SK-N-MC (cell line): Measurements from ENCODE around the gene KIF16B.
"Not testable (repeated sequence)": the region's sequence is repeated elsewhere in the genome, so short reads cannot be mapped to it uniquely, and the experiment has no call there.

Source experiments
- DNase-seq: peaks from one replicate; pipeline ENCODE4 v3.0.0-alpha.2; 2011; ENCODE audit warnings: low read depth, low spot score
- H3K27ac ChIP-seq: fragments of 200-600 bp; sonication (generic); 2 replicates; pipeline ENCODE4 v1.5.1; 2016; ENCODE audit warnings: mixed run types
- H3K36me3 ChIP-seq: fragments of 200-600 bp; sonication (generic); 2 replicates; pipeline ENCODE4 v1.6.1; 2017; ENCODE audit warnings: antibody characterized with exemption, low read length, mixed read lengths; ENCODE audit not compliant: insufficient read depth
- H3K4me3 ChIP-seq: fragments of 200-600 bp; sonication (generic); 2 replicates; pipeline ENCODE4 v1.5.1; 2016
- H3K9ac ChIP-seq: fragments of 200-600 bp; sonication (generic); 2 replicates; pipeline ENCODE4 v1.8.0; 2017; ENCODE audit warnings: mixed run types, mixed read lengths; ENCODE audit not compliant: insufficient read length
- H3K9me3 ChIP-seq: fragments of 200-600 bp; sonication (generic); 2 replicates; pipeline ENCODE4 v1.6.1; 2017; ENCODE audit warnings: low read depth, mild to moderate bottlenecking, antibody characterized with exemption, low read length, moderate library complexity, mixed read lengths
- EZH2 ChIP-seq: fragments of 200-600 bp; sonication (generic); IDR thresholded peaks from one replicate; pipeline ENCODE4 v1.6.1; 2017; ENCODE audit warnings: antibody characterized with exemption
- FOXP2 ChIP-seq: optimal IDR thresholded peaks from 2 replicates; pipeline ENCODE3; 2011; ENCODE audit warnings: mild to moderate bottlenecking, moderate library complexity; ENCODE audit not compliant: insufficient read depth; ENCODE audit errors: extremely low read length, control extremely low read depth
- POLR2AphosphoS5 ChIP-seq: IDR thresholded peaks from 2 replicates; pipeline ENCODE4 v1.6.1; 2012; ENCODE audit warnings: mild to moderate bottlenecking, low read depth, low read length, borderline replicate concordance

KIF16B gene

GRCh38 chr20:16245879-16246278 lies 327.4 kb downstream of the KIF16B start:
- no peaks in the 10 kb centered on the region for H3K36me3 ChIP-seq
- no peak overlapping the region for H3K4me3 ChIP-seq
- H3K9me3 ChIP-seq = no peaks in the 10 kb centered on the region
- no peak for DNase-seq
- no peak overlapping the region for H3K27ac ChIP-seq
- TF ChIP-seq EZH2 = no peak
- no peak for TF ChIP-seq POLR2AphosphoS5
- TF ChIP-seq FOXP2 = no peak
- no peak overlapping the region for H3K9ac ChIP-seq

GRCh38 chr20:16244892-16245291 lies 328.4 kb downstream of the KIF16B start:
- no peak overlapping the region for H3K27ac ChIP-seq
- H3K36me3 ChIP-seq = no peaks in the 10 kb centered on the region
- no peak overlapping the region for H3K4me3 ChIP-seq
- DNase-seq = no peak
- peaks cover 3% of the 10 kb centered on the region; the same call in 1 of the 2 replicates for H3K9me3 ChIP-seq
- no peak overlapping the region for H3K9ac ChIP-seq
- no peak for TF ChIP-seq POLR2AphosphoS5
- TF ChIP-seq EZH2 = no peak
- no peak for TF ChIP-seq FOXP2

GRCh38 chr20:16243470-16243869 lies 329.8 kb downstream of the KIF16B start:
- no peak for DNase-seq
- no peak overlapping the region for H3K4me3 ChIP-seq
- no peaks in the 10 kb centered on the region for H3K36me3 ChIP-seq
- H3K9ac ChIP-seq = no peak overlapping the region
- no peak for TF ChIP-seq EZH2
- TF ChIP-seq POLR2AphosphoS5 = no peak
- no peak for TF ChIP-seq FOXP2
- H3K27ac ChIP-seq = no peak overlapping the region
- peaks cover 4% of the 10 kb centered on the region; the same call in 1 of the 2 replicates for H3K9me3 ChIP-seq

GRCh38 chr20:16241911-16242310 lies 331.3 kb downstream of the KIF16B start:
- no peak overlapping the region for H3K9ac ChIP-seq
- H3K36me3 ChIP-seq = no peaks in the 10 kb centered on the region
- TF ChIP-seq POLR2AphosphoS5 (no peak), EZH2 (no peak), FOXP2 (no peak)
- no peak overlapping the region for H3K4me3 ChIP-seq
- peaks cover 4% of the 10 kb centered on the region; the same call in 1 of the 2 replicates for H3K9me3 ChIP-seq
- H3K27ac ChIP-seq = no peak overlapping the region
- DNase-seq = no peak

GRCh38 chr20:16240355-16240754 lies 332.9 kb downstream of the KIF16B start:
- Histone ChIP-seq H3K9me3 (peaks cover 4% of the 10 kb centered on the region; the same call in 1 of the 2 replicates), H3K9ac (no peak overlapping the region), H3K36me3 (no peaks in the 10 kb centered on the region), H3K27ac (no peak overlapping the region), H3K4me3 (no peak overlapping the region)
- no peak for DNase-seq
- no peak for TF ChIP-seq POLR2AphosphoS5
- TF ChIP-seq FOXP2 = no peak
- TF ChIP-seq EZH2 = no peak

- H3K36me3 ChIP-seq = no peaks in the 10 kb centered on the region
- no peak for DNase-seq
- peaks cover 4% of the 10 kb centered on the region; the same call in 1 of the 2 replicates for H3K9me3 ChIP-seq
- H3K9ac ChIP-seq = no peak overlapping the region
- H3K4me3 ChIP-seq = no peak overlapping the region
- H3K27ac ChIP-seq = no peak overlapping the region
- TF ChIP-seq FOXP2 (no peak), POLR2AphosphoS5 (no peak), EZH2 (no peak)
These were observed 336.5 kb downstream of the KIF16B start for GRCh38 chr20:16236589-16237241.

GRCh38 chr20:16230402-16230801 lies 342.8 kb downstream of the KIF16B start:
- Histone ChIP-seq H3K4me3 (no peak overlapping the region), H3K36me3 (no peaks in the 10 kb centered on the region), H3K27ac (no peak overlapping the region)

GRCh38 chr20:16229813-16230212 lies 343.4 kb downstream of the KIF16B start:
- H3K27ac ChIP-seq = no peak overlapping the region
- TF ChIP-seq FOXP2 = no peak
- TF ChIP-seq EZH2 = no peak
- no peak for TF ChIP-seq POLR2AphosphoS5
- no peaks in the 10 kb centered on the region for H3K36me3 ChIP-seq
- H3K4me3 ChIP-seq = no peak overlapping the region
- DNase-seq = no peak
- H3K9ac ChIP-seq = no peak overlapping the region
- H3K9me3 ChIP-seq = no peaks in the 10 kb centered on the region

More at GRCh38 chr20:16230402-16230801, 342.8 kb downstream of the KIF16B start:
- no peak for TF ChIP-seq EZH2
- TF ChIP-seq FOXP2 = no peak
- TF ChIP-seq POLR2AphosphoS5 = no peak
- no peaks in the 10 kb centered on the region for H3K9me3 ChIP-seq
- no peak overlapping the region for H3K9ac ChIP-seq
- DNase-seq = no peak

- H3K4me3 ChIP-seq = no peak overlapping the region
- H3K27ac ChIP-seq = no peak overlapping the region
- H3K9me3 ChIP-seq = no peaks in the 10 kb centered on the region
- no peak overlapping the region for H3K9ac ChIP-seq
- no peak for TF ChIP-seq POLR2AphosphoS5
- no peak for TF ChIP-seq EZH2
- no peak for TF ChIP-seq FOXP2
- H3K36me3 ChIP-seq = no peaks in the 10 kb centered on the region
- DNase-seq = no peak
These were observed 344.5 kb downstream of the KIF16B start for GRCh38 chr20:16228722-16229121.

GRCh38 chr20:16226961-16227360 lies 346.3 kb downstream of the KIF16B start:
- not testable (repeated sequence) for H3K36me3 ChIP-seq, H3K9ac ChIP-seq, H3K27ac ChIP-seq, H3K9me3 ChIP-seq, DNase-seq, H3K4me3 ChIP-seq
